Neural progenitor cell (in vitro differentiated cells): Measurements from ENCODE around the gene LIAS.
"Not testable (repeated sequence)": the region's sequence is repeated elsewhere in the genome, so short reads cannot be mapped to it uniquely, and the experiment has no call there.

Experiments
- CTCF ChIP-seq: fragments of 200-600 bp; sonication (generic); IDR thresholded peaks from 2 replicates; pipeline ENCODE4 v1.5.1; 2017; ENCODE audit warnings: antibody characterized with exemption, mild to moderate bottlenecking
- EZH2 ChIP-seq: fragments of 200-600 bp; sonication (generic); IDR thresholded peaks from 2 replicates; pipeline ENCODE4 v1.6.1; 2017; ENCODE audit warnings: antibody characterized with exemption, mild to moderate bottlenecking, moderate library complexity
- EZH2phosphoT487 ChIP-seq: fragments of 200-600 bp; sonication (generic); IDR thresholded peaks from 2 replicates; pipeline ENCODE4 v1.6.1; 2017; ENCODE audit warnings: antibody characterized with exemption

- TF ChIP-seq EZH2, CTCF, EZH2phosphoT487: not testable (repeated sequence)
Measured at GRCh38 chr4:39411561-39411960, 47.3 kb upstream of the LIAS start.
